ENCODE data around the gene ZSCAN30.
A peak's percentile ranks its signal among the peaks of the same experiment; 100 is the strongest.

Gene ZSCAN30

GRCh38 chr18:35290094-35290735 is at the start of gene ZSCAN30:
Gene ZSCAN30 (minus strand): TSS chr18:35290229. CDS start chr18:35264352, 25,877 bp downstream.
- peak; percentile 86 to 89 for DNase-seq

GRCh38 chr18:35337286-35337685 is 47.3 kb upstream of the ZSCAN30 start:
- DNase-seq: no peak

GRCh38 chr18:35335866-35336265 is 45.8 kb upstream of the ZSCAN30 start:
- no peak for DNase-seq

GRCh38 chr18:35334821-35335220 is 44.8 kb upstream of the ZSCAN30 start:
- no peak for DNase-seq

GRCh38 chr18:35334212-35334611 is 44.2 kb upstream of the ZSCAN30 start:
- no peak for DNase-seq

GRCh38 chr18:35331367-35332087 is 41.5 kb upstream of the ZSCAN30 start:
- DNase-seq: no peak

- no peak for DNase-seq
Measured at GRCh38 chr18:35328868-35329267, 38.8 kb upstream of the ZSCAN30 start.

GRCh38 chr18:35326695-35327387 is 36.8 kb upstream of the ZSCAN30 start:
- no peak for DNase-seq

- no peak for DNase-seq
Measured at GRCh38 chr18:35324926-35325655, 35.1 kb upstream of the ZSCAN30 start.

- DNase-seq: no peak
Measured at GRCh38 chr18:35322486-35323458, 32.7 kb upstream of the ZSCAN30 start.

- no peak for DNase-seq
Measured at GRCh38 chr18:35311496-35311895, 21.5 kb upstream of the ZSCAN30 start.

- DNase-seq: no peak
Measured at GRCh38 chr18:35306588-35307250, 16.7 kb upstream of the ZSCAN30 start.

GRCh38 chr18:35303610-35304009 is 13.6 kb upstream of the ZSCAN30 start:
- no peak for DNase-seq

- no peak for DNase-seq
Measured at GRCh38 chr18:35296060-35296459, 6.0 kb upstream of the ZSCAN30 start.

- DNase-seq: no peak
Measured at GRCh38 chr18:35291166-35291565, 1.1 kb upstream of the ZSCAN30 start.

- DNase-seq: no peak
Measured at GRCh38 chr18:35289727-35290093, 319 bp downstream of the ZSCAN30 start.

- DNase-seq: no peak
Measured at GRCh38 chr18:35289293-35289692, 736 bp downstream of the ZSCAN30 start.

- DNase-seq: no peak
Measured at GRCh38 chr18:35284841-35285240, 5.2 kb downstream of the ZSCAN30 start.

GRCh38 chr18:35283923-35284794 is 5.9 kb downstream of the ZSCAN30 start:
- DNase-seq: no peak

- no peak for DNase-seq
Measured at GRCh38 chr18:35282353-35282752, 7.7 kb downstream of the ZSCAN30 start.

GRCh38 chr18:35278969-35279368 is 11.1 kb downstream of the ZSCAN30 start:
- DNase-seq: no peak

All from bone marrow (tissue), 2 donors.